ENCODE measurements around the gene EXOC6B. TPM values are rescaled to one million over a fixed set of nuclear protein-coding genes. Genes with fewer than 3 reads are reported as not detected.

Gene EXOC6B
- total RNA-seq, 1 experiment from 2014 or later: 34.3 TPM

- Histone ChIP-seq H3F3A (ENCODE audit: insufficient read depth, low read depth) (no peaks in the 10 kb centered on the region), H2AFZ (no peak overlapping the region), H3K4me3 (no peak overlapping the region), H3K4me1 (replicated peaks; ENCODE audit: insufficient read depth) (no peaks in the 10 kb centered on the region), H3K27ac (no peak overlapping the region), H3K27me3 (ENCODE audit: insufficient read depth, low read depth) (no peaks in the 10 kb centered on the region), H3K4me2 (no peak overlapping the region), H3K9me2 (ENCODE audit: insufficient read depth) (no peaks in the 10 kb centered on the region), H3K36me3 (ENCODE audit: low read depth) (no peaks in the 10 kb centered on the region), H3K9me3 (ENCODE audit: insufficient read depth, low read depth) (no peaks in the 10 kb centered on the region), H4K20me1 (ENCODE audit: insufficient read depth) (no peaks in the 10 kb centered on the region), H3K79me2 (ENCODE audit: low read depth) (no peaks in the 10 kb centered on the region)
- no peak for DNase-seq
- no TSS peak for BruUV-seq (replicated peaks)
- ChIA-PET CTCF (no interaction called here), POLR2A (ENCODE audit: unreplicated experiment) (no interaction called here)
- intact Hi-C loops (cut with micrococcal nuclease; ENCODE audit: unreplicated experiment): no loop called here
- TF ChIP-seq CTCF (conservative IDR thresholded peaks at IDR 0.05) (no peak), EZH2 (IDR thresholded peaks at IDR 0.05; ENCODE audit: low read depth) (no peak)
Observed at GRCh38 chr2:72454189-72454588, 371.6 kb downstream of the EXOC6B start.

GRCh38 chr2:72442270-72442669 is 383.6 kb downstream of the EXOC6B start:
- Histone ChIP-seq H3K4me3 (no peak overlapping the region), H3K9me3 (ENCODE audit: insufficient read depth, low read depth) (no peaks in the 10 kb centered on the region), H3K4me2 (no peak overlapping the region), H3K79me2 (ENCODE audit: low read depth) (no peaks in the 10 kb centered on the region), H3K4me1 (replicated peaks; ENCODE audit: insufficient read depth) (no peaks in the 10 kb centered on the region), H3F3A (ENCODE audit: insufficient read depth, low read depth) (no peaks in the 10 kb centered on the region), H3K27ac (no peak overlapping the region), H4K20me1 (ENCODE audit: insufficient read depth) (no peaks in the 10 kb centered on the region), H3K9me2 (ENCODE audit: insufficient read depth) (no peaks in the 10 kb centered on the region), H3K27me3 (ENCODE audit: insufficient read depth, low read depth) (no peaks in the 10 kb centered on the region), H2AFZ (no peak overlapping the region), H3K36me3 (ENCODE audit: low read depth) (no peaks in the 10 kb centered on the region)
- intact Hi-C loops (cut with micrococcal nuclease; ENCODE audit: unreplicated experiment): no loop called here
- TF ChIP-seq CTCF (conservative IDR thresholded peaks at IDR 0.05): no peak
- no peak for TF ChIP-seq EZH2 (IDR thresholded peaks at IDR 0.05; ENCODE audit: low read depth)
- CTCF ChIA-PET: no interaction called here
- DNase-seq: no peak
- no TSS peak for BruUV-seq (replicated peaks)
- POLR2A ChIA-PET (ENCODE audit: unreplicated experiment): no interaction called here

GRCh38 chr2:72439892-72440291 is 385.9 kb downstream of the EXOC6B start:
- Histone ChIP-seq H2AFZ (no peak overlapping the region), H3K4me3 (no peak overlapping the region), H3K79me2 (ENCODE audit: low read depth) (no peaks in the 10 kb centered on the region), H3K4me2 (no peak overlapping the region), H3K27ac (no peak overlapping the region), H3K9me2 (ENCODE audit: insufficient read depth) (no peaks in the 10 kb centered on the region), H3K4me1 (replicated peaks; ENCODE audit: insufficient read depth) (no peaks in the 10 kb centered on the region), H3K36me3 (ENCODE audit: low read depth) (no peaks in the 10 kb centered on the region), H3F3A (ENCODE audit: insufficient read depth, low read depth) (no peaks in the 10 kb centered on the region), H3K9me3 (ENCODE audit: insufficient read depth, low read depth) (no peaks in the 10 kb centered on the region), H4K20me1 (ENCODE audit: insufficient read depth) (no peaks in the 10 kb centered on the region), H3K27me3 (ENCODE audit: insufficient read depth, low read depth) (no peaks in the 10 kb centered on the region)
- intact Hi-C loops (cut with micrococcal nuclease; ENCODE audit: unreplicated experiment): no loop called here
- no TSS peak for BruUV-seq (replicated peaks)
- DNase-seq: no peak
- ChIA-PET POLR2A (ENCODE audit: unreplicated experiment) (no interaction called here), CTCF (no interaction called here)
- TF ChIP-seq CTCF (conservative IDR thresholded peaks at IDR 0.05) (no peak), EZH2 (IDR thresholded peaks at IDR 0.05; ENCODE audit: low read depth) (no peak)
